Heart left ventricle (tissue), 16 donors: Measurements from ENCODE around the gene CFAP251. TPM values are rescaled to one million over a fixed set of nuclear protein-coding genes. Genes with fewer than 3 reads are reported as not detected.
"Not testable (repeated sequence)": the region's sequence is repeated elsewhere in the genome, so short reads cannot be mapped to it uniquely, and the experiment has no call there.

Experiments used
- ATAC-seq, 4 donors: fragments of 200-7000 bp; cut with Tn5 transposase; one replicate each; pipeline ENCODE4 v1.9.1; 2020 to 2022; ENCODE audit warnings: moderate library complexity in 4 of 4, mild to moderate bottlenecking in 3 of 4, moderate number of reproducible peaks in 1 of 4
- DNase-seq, 5 donors: peaks; one replicate each; pipeline ENCODE4 v3.0.0-alpha.2; 2020
- H3K27ac ChIP-seq, 12 donors: fragments of 200-600 bp; sonication (generic) in 4 of 12; one replicate each; pipeline versions ENCODE4 v1.5.0 to v1.8.0; 2016 to 2022; ENCODE audit warnings: mild to moderate bottlenecking in 2 of 12
- H3K27me3 ChIP-seq, 9 donors: fragments of 200-600 bp; sonication (generic) in 2 of 9; one replicate each; pipeline versions ENCODE4 v1.5.1 to v1.8.0; 2016 to 2022; ENCODE audit warnings: mild to moderate bottlenecking in 3 of 9
- H3K36me3 ChIP-seq, 9 donors: fragments of 200-600 bp; sonication (generic) in 2 of 9; one replicate each; pipeline versions ENCODE4 v1.5.0 to v1.8.0; 2018 to 2022; ENCODE audit warnings: mild to moderate bottlenecking in 2 of 9
- H3K4me1 ChIP-seq, 12 donors: fragments of 200-600 bp; sonication (generic) in 4 of 12; one replicate each; pipeline versions ENCODE4 v1.5.0 to v1.8.0; 2016 to 2022; ENCODE audit warnings: mild to moderate bottlenecking in 3 of 12
- H3K4me3 ChIP-seq, 12 donors: fragments of 200-600 bp; sonication (generic) in 4 of 12; one replicate each; pipeline versions ENCODE4 v1.5.0 to v1.8.0; 2017 to 2022; ENCODE audit warnings: mild to moderate bottlenecking in 9 of 12, moderate library complexity in 4 of 12
- H3K9me3 ChIP-seq, 12 donors: fragments of 200-600 bp; sonication (generic) in 4 of 12; one replicate each; pipeline versions ENCODE4 v1.5.0 to v1.8.0; 2016 to 2022; ENCODE audit warnings: mild to moderate bottlenecking in 1 of 12
- POLR2A ChIP-seq, 2 donors: fragments of 450-650 bp; IDR thresholded peaks; one replicate each; pipeline ENCODE4 v1.6.1; 2017; ENCODE audit warnings: antibody characterized with exemption in 2 of 2, mild to moderate bottlenecking in 2 of 2, moderate library complexity in 2 of 2
- WGBS, 4 donors: extraction: QIAGEN DNeasy Blood & Tissue Kit in 2 of 4; methylation state at CpG; one replicate each; pipeline versions ENCODE4 v1.1.5 to v1.1.7; 2013 to 2018; 5-methylcytosine and 5-hydroxymethylcytosine counted together
- intact Hi-C, 10 donors: fragments of 100-400 bp; cut with DNase I; formaldehyde crosslinking; loops; one replicate each; pipeline versions ENCODE4 v1.11.1 to v1.14.2; 2022
- polyA plus RNA-seq, 2 donors: library from polyadenylated mRNA; stranded (reverse); fragments of 200-250 nt; gene quantifications; one replicate each; pipeline ENCODE4 v1.2.3, GENCODE V29; 2013
- total RNA-seq, 9 donors: library from RNA; depleted of rRNA in 2 of 9; stranded (reverse); fragments of >200 nt in 2 of 9; fragmentation: NEBNext Ultra II Directional in 3 of 9; extraction: Animal tissue kit (Norgen Biotek cat#: 25700) in 3 of 9; gene quantifications; one replicate each; pipeline versions ENCODE4 v1.1.0 to v1.2.4, GENCODE V29; 2016 to 2023
- TF ChIP-seq, protein P1 (sequence below), 12 donors: fragments of 200-600 bp; sonication (generic) in 4 of 12; IDR thresholded peaks; one replicate each; pipeline versions ENCODE4 v1.5.0 to v1.8.0; 2018 to 2022; ENCODE audit warnings: antibody characterized with exemption in 12 of 12, mild to moderate bottlenecking in 5 of 12
- donor health status: ischemic (EF 13 %, LVEDD 7.1; RV severe dilation, severe dysfunction).
- donor health status: healthy with polysubstance abuse.
- donor health status: DM: no; HTN: yes; CAD: no.
- donor health status: DM: no; HTN: no; CAD: no.
- donor health status: ischemic (EF 25% LVEDD 6.9; RV normal size, moderate dysfunction).
- donor health status: ischemic (EF 25% LVEDD 5.7; RV mildly dilated, moderate dysfunction).
- donor health status: healthy.
- donor health status: DM: yes; HTN: yes; CAD: no.
- donor health status: ischemic (EF 35%, LVEDD 5.7; RV mildly dilated, moderate dysfunction).
- donor health status: nonischemic (EF 11% LVEDD 7.7; RV severe dilation, severe dysfunction).
- donor health status: DM: yes; HTN: yes; CAD: no.
- donor health status: PGD.
- donor health status: ischemic (EF 29% LVEDD 5.4; RV normal size, mild dysfunction).
- donor health status: nonischemic (EF 23%, LVEDD 6.1; RV moderate dilation, normal function).

Gene CFAP251
- total and polyA plus RNA-seq, 11 donors = 0.60 to 8.0 (median 1.4) TPM

DNA sequence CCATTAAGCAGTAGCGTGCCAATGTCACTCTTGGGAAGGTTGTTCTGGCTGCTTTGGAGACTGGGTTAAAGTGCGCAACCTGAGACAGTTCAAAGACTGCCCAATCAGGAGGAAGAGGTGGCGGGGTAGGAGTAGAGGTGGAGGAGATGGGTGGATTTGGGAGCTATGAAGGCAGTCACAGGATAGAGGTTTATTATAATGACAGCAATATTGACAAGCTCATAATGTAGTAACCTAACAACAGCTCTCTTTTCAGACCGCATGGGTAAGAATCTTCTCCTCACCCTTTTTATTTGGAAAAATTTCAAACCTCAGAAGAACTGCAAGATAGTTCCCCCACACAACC lies 35.1 kb upstream of the CFAP251 start:
- Histone ChIP-seq H3K9me3 (no peaks in the 10 kb centered on the region), H3K27ac (no peak overlapping the region), H3K36me3 (no peaks in the 10 kb centered on the region), H3K4me1 (peaks cover 0 to 7% (median 2%) of the 10 kb centered on the region in 12 donors), H3K27me3 (no peaks in the 10 kb centered on the region), H3K4me3 (no peak overlapping the region)
- ATAC-seq (no peak), DNase-seq (no peak)
- 59 to 68% (median 66%) methylated on average over 4 of the region's 4 CpGs for WGBS, 4 donors
- intact Hi-C loops = loop anchor here in 4 of 10 donors (10.0 kb wide), 2 partner anchors 168 to 188 kb away; partner anchors contain the start of gene TMEM120B (in 1 of the 4)
- TF ChIP-seq, protein P1, sequence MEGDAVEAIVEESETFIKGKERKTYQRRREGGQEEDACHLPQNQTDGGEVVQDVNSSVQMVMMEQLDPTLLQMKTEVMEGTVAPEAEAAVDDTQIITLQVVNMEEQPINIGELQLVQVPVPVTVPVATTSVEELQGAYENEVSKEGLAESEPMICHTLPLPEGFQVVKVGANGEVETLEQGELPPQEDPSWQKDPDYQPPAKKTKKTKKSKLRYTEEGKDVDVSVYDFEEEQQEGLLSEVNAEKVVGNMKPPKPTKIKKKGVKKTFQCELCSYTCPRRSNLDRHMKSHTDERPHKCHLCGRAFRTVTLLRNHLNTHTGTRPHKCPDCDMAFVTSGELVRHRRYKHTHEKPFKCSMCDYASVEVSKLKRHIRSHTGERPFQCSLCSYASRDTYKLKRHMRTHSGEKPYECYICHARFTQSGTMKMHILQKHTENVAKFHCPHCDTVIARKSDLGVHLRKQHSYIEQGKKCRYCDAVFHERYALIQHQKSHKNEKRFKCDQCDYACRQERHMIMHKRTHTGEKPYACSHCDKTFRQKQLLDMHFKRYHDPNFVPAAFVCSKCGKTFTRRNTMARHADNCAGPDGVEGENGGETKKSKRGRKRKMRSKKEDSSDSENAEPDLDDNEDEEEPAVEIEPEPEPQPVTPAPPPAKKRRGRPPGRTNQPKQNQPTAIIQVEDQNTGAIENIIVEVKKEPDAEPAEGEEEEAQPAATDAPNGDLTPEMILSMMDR (IDR thresholded peaks at IDR 0.05) = no peak
- no peak for TF ChIP-seq POLR2A (IDR thresholded peaks at IDR 0.05)

DNA sequence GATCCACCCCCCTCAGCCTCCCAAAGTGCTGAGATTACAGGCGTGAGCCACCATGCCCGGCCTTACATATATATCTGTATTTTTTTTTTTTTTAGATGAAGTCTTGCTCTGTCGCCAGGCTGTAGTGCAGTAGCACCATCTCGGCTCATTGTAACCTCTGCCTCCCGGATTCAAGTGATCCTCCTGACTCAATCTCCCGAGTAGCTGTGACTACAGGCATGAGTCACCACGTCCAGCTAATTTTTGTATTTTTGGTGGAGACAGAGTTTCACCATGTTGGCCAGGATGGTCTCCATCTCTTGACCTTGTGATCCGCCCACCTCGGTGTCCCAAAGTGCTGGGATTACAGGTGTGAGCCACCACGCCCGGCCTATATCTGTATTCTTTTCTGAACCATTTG lies 33.3 kb upstream of the CFAP251 start:
- peaks cover 3 to 18% (median 12%) of the 10 kb centered on the region in 12 donors for H3K4me1 ChIP-seq
- 84 to 88% (median 87%) methylated on average over 11 of the region's 11 CpGs for WGBS, 4 donors
- H3K9me3 ChIP-seq, H3K27me3 ChIP-seq, H3K36me3 ChIP-seq, ATAC-seq, H3K4me3 ChIP-seq, DNase-seq, H3K27ac ChIP-seq: not testable (repeated sequence)
- intact Hi-C loops = loop anchor here in 8 of 10 donors (5.0 to 10.0 kb wide), 9 partner anchors 43 to 198 kb away; partner anchors contain the start of gene TMEM120B (in 2 of the 8)

DNA sequence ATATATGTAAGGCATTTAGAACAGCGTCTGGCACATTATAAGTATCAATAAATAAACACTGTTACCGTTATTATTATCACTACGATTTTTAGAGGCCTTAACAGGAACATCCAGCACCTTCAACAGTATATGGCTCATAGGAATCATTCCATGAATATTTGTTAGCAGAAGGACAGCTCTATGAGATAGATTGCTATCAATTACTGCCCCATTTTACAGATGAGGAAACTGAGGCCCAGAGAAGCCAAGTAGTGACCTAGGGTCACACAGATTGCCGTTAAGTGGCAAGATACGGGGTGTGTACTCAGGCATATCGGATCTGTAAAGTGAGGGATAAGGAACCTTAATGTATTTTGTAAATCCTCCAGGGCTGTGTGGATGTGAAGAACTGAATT lies 30.3 kb upstream of the CFAP251 start:
- ATAC-seq = peak in 1 of 4 donors; percentile 7
- intact Hi-C loops = loop anchor here (1.0 to 10.0 kb wide), 12 partner anchors 46 to 201 kb away; partner anchors contain the start of gene TMEM120B (in 2 of the 10)
- 63 to 68% (median 66%) methylated on average over 6 of the region's 6 CpGs for WGBS, 4 donors

DNA sequence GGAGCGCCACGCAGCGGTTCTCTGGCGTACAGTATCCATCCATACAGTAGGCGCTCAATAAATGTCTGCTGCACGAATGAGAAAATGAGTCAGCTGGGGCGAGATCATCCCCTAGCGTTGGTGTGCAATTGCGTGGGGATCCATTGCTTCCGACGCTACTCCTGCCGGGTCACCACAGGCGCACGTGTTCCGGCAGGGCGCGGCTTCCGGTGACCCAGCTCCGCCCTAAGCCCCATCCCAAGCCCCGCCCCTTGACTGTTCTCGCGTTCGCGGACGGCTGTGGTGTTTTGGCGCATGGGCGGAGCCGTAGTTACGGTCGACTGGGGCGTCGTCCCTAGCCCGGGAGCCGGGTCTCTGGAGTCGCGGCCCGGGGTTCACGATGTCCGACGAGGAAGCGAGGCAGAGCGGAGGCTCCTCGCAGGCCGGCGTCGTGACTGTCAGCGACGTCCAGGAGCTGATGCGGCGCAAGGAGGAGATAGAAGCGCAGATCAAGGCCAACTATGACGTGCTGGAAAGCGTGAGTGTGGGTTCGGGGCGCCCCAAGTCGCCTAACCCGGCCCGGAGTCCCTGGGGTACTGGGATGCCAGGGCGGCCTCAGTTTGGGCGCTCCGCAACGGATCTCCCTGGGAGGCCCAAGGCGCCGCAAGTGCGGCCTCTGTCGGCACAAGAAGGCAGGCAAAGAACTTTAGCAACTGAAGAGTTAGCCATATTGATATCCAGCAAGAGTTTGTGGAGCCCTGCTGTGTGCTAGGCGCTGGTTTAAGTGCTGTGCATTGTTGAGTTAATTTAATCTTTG lies 29.7 kb upstream of the CFAP251 start, which contains the start of gene PSMD9:
Gene PSMD9 (plus strand): TSS at position 313 of the 796 bp plus-strand sequence. CDS start 67 bp downstream, at position 380.
- peaks cover 3 to 33% (median 17%) of the 10 kb centered on the region in 12 donors for H3K4me1 ChIP-seq
- peak; percentile 98 to 99 (median 98) for DNase-seq
- peak in 1 of 2 donors; percentile 73 for TF ChIP-seq POLR2A (IDR thresholded peaks at IDR 0.05)
- TF ChIP-seq, protein P1 (IDR thresholded peaks at IDR 0.05) = peak; percentile 42 to 81 (median 62)
- H3K9me3 ChIP-seq = no peaks in the 10 kb centered on the region
- intact Hi-C loops = loop anchor here (1.0 to 10.0 kb wide), 12 partner anchors 46 to 201 kb away; partner anchors contain the start of gene TMEM120B (in 2 of the 10)
- 0 to 1% (median 1%) methylated on average over 32 to 67 of the region's 67 CpGs for WGBS, 4 donors
- no peaks in the 10 kb centered on the region for H3K27me3 ChIP-seq
- peak within 1 kb of the TSS; percentile 52 to 94 (median 84) for H3K4me3 ChIP-seq
- peaks cover 0 to 27% (median 5%) of the 10 kb centered on the region in 9 donors for H3K36me3 ChIP-seq
- H3K27ac ChIP-seq = peak within 1 kb of the TSS; percentile 87 to 98 (median 94)
- ATAC-seq = peak; percentile 99 to 100 (median 99)

More for the DNA sequence above, 30.3 kb upstream of the CFAP251 start:
- peaks cover 0 to 27% (median 5%) of the 10 kb centered on the region in 9 donors for H3K36me3 ChIP-seq
- TF ChIP-seq, protein P1 (IDR thresholded peaks at IDR 0.05) = peak in 1 of 12 donors; percentile 10
- no peak for TF ChIP-seq POLR2A (IDR thresholded peaks at IDR 0.05)
- no peaks in the 10 kb centered on the region for H3K27me3 ChIP-seq
- DNase-seq = no peak
- peak overlapping the region in 11 of 12 donors; percentile 87 to 98 (median 94) for H3K27ac ChIP-seq
- H3K4me1 ChIP-seq = peaks cover 3 to 29% (median 16%) of the 10 kb centered on the region in 12 donors
- H3K4me3 ChIP-seq = peak overlapping the region; percentile 52 to 94 (median 84)
- H3K9me3 ChIP-seq = no peaks in the 10 kb centered on the region
